GM20000 (cell line): Measurements from ENCODE around the gene MTOR.
A peak's percentile ranks its signal among the peaks of the same experiment; 100 is the strongest.
"Not testable (repeated sequence)": the region's sequence is repeated elsewhere in the genome, so short reads cannot be mapped to it uniquely, and the experiment has no call there.

Source experiments
- DNase-seq: peaks from one replicate; pipeline ENCODE4 v3.0.0; 2012; ENCODE audit warnings: low spot score
- CTCF ChIP-seq: IDR thresholded peaks from 2 replicates; pipeline ENCODE4 v1.5.1; 2012; ENCODE audit warnings: mild to moderate bottlenecking, control low read depth; ENCODE audit errors: extremely low read depth, missing control alignments

The MTOR gene

GRCh38 chr1:11101347-11101746, 161.0 kb downstream of the MTOR start:
- no peak for TF ChIP-seq CTCF
- DNase-seq, result no peak

GRCh38 chr1:11100806-11101205, 161.5 kb downstream of the MTOR start:
- DNase-seq, result not testable (repeated sequence)

GRCh38 chr1:11100149-11100493, 162.2 kb downstream of the MTOR start:
- DNase-seq, result no peak
- no peak for TF ChIP-seq CTCF

GRCh38 chr1:11099310-11100148, 162.8 kb downstream of the MTOR start, which contains the start of gene EXOSC10:
Gene EXOSC10, minus strand, starts transcription at chr1:11099869. Its CDS starts 38 bp downstream, at chr1:11099831.
- DNase-seq, result peak; percentile 98
- TF ChIP-seq CTCF, result no peak

GRCh38 chr1:11098931-11099309, 163.4 kb downstream of the MTOR start:
- DNase-seq, result no peak
- TF ChIP-seq CTCF, result no peak

GRCh38 chr1:11083784-11084183, 178.6 kb downstream of the MTOR start:
- DNase-seq, result not testable (repeated sequence)

- no peak for DNase-seq
- no peak for TF ChIP-seq CTCF
These were observed 181.4 kb downstream of the MTOR start for GRCh38 chr1:11080931-11081330.

- TF ChIP-seq CTCF, result no peak
- DNase-seq, result no peak
These were observed 183.7 kb downstream of the MTOR start for GRCh38 chr1:11078631-11079030.

GRCh38 chr1:11073398-11073797, 189.0 kb downstream of the MTOR start:
- DNase-seq, result peak; percentile 52
